Measurements from ENCODE around the gene ITGA11.

Gene ITGA11

GRCh38 chr15:68274201-68274848 is 157.6 kb downstream of the ITGA11 start:
- in situ Hi-C loops (cut with HindIII; ENCODE audit: low sequenced_read_pairs): no loop called here

- in situ Hi-C loops (cut with HindIII; ENCODE audit: low sequenced_read_pairs): no loop called here
These were observed 159.2 kb downstream of the ITGA11 start for GRCh38 chr15:68272721-68273271.

GRCh38 chr15:68271854-68272471 is 160.0 kb downstream of the ITGA11 start:
- in situ Hi-C loops (cut with HindIII; ENCODE audit: low sequenced_read_pairs): no loop called here

- in situ Hi-C loops (cut with HindIII; ENCODE audit: low sequenced_read_pairs): no loop called here
These were observed 163.6 kb downstream of the ITGA11 start for GRCh38 chr15:68268405-68268804.

GRCh38 chr15:68265674-68266073 is 166.3 kb downstream of the ITGA11 start:
- in situ Hi-C loops (cut with HindIII; ENCODE audit: low sequenced_read_pairs): no loop called here

- in situ Hi-C loops (cut with HindIII; ENCODE audit: low sequenced_read_pairs): no loop called here
These were observed 166.9 kb downstream of the ITGA11 start for GRCh38 chr15:68265081-68265480.

GRCh38 chr15:68264282-68264681 is 167.7 kb downstream of the ITGA11 start:
- in situ Hi-C loops (cut with HindIII; ENCODE audit: low sequenced_read_pairs): no loop called here

- in situ Hi-C loops (cut with HindIII; ENCODE audit: low sequenced_read_pairs): no loop called here
These were observed 169.2 kb downstream of the ITGA11 start for GRCh38 chr15:68262514-68263356.

GRCh38 chr15:68261980-68262379 is 170.0 kb downstream of the ITGA11 start:
- in situ Hi-C loops (cut with HindIII; ENCODE audit: low sequenced_read_pairs): no loop called here

GRCh38 chr15:68261241-68261640 is 170.7 kb downstream of the ITGA11 start:
- in situ Hi-C loops (cut with HindIII; ENCODE audit: low sequenced_read_pairs): no loop called here

- in situ Hi-C loops (cut with HindIII; ENCODE audit: low sequenced_read_pairs): no loop called here
These were observed 172.1 kb downstream of the ITGA11 start for GRCh38 chr15:68259883-68260282.

- in situ Hi-C loops (cut with HindIII; ENCODE audit: low sequenced_read_pairs): no loop called here
These were observed 173.3 kb downstream of the ITGA11 start for GRCh38 chr15:68258692-68259091.

- in situ Hi-C loops (cut with HindIII; ENCODE audit: low sequenced_read_pairs): no loop called here
These were observed 175.1 kb downstream of the ITGA11 start for GRCh38 chr15:68256675-68257450.

GRCh38 chr15:68252925-68253534 is 178.9 kb downstream of the ITGA11 start:
- in situ Hi-C loops (cut with HindIII; ENCODE audit: low sequenced_read_pairs): no loop called here

- in situ Hi-C loops (cut with HindIII; ENCODE audit: low sequenced_read_pairs): no loop called here
These were observed 182.8 kb downstream of the ITGA11 start for GRCh38 chr15:68249058-68249713.

Measured in DLD1 (cell line).